HepG2 (cell line): ENCODE data around the gene DPP8. TPM values are rescaled to one million over a fixed set of nuclear protein-coding genes. Genes with fewer than 3 reads are reported as not detected.

Experiments used
- ATAC-seq: fragments of 200-7000 bp; cut with Tn5 transposase; 3 replicates; pipeline ENCODE4 v1.9.1; 2020; ENCODE audit warnings: mild to moderate bottlenecking, moderate library complexity
- BruUV-seq: library from RNA; stranded (reverse); fragments of 400-500 nt; replicated peaks from 2 replicates; lab custom pipeline; 2021; lab: Mats Ljungman, UMichigan
- CTCF ChIA-PET: fragments of 300-600 bp; formaldehyde crosslinking; extraction: SDS; loops from one replicate; lab custom pipeline; 2021; ENCODE audit warnings: low total read pairs, inconsistent platforms, low intra/inter-chr PET ratio; lab: Yijun Ruan, JAX
- POLR2A ChIA-PET: fragments of 350-600 bp; sonication (Branson Sonifier 250); formaldehyde crosslinking; loops from one replicate; lab custom pipeline; 2020; ENCODE audit warnings: antibody characterized with exemption, inconsistent platforms; lab: Yijun Ruan, JAX
- DNase-seq: peaks from one replicate; pipeline ENCODE4 v3.0.0-alpha.2; 2015; ENCODE audit warnings: low spot score
- FAIRE-seq: peaks from 3 replicates; lab custom pipeline; 2011; peaks lifted over from hg19 to GRCh38; lab: Jason Lieb, UNC
- H2AFZ ChIP-seq: one replicate; pipeline ENCODE4 v1.6.1; 2011; ENCODE audit warnings: low read length, inconsistent platforms
- H3K27ac ChIP-seq: fragments of 300-600 bp; 3 replicates; pipeline ENCODE4 v1.8.0; 2011; ENCODE audit warnings: mixed run types, mild to moderate bottlenecking, mixed read lengths, low read length, inconsistent platforms; ENCODE audit not compliant: insufficient read depth; ENCODE audit errors: extremely low read length
- H3K27me3 ChIP-seq, 2 experiments: fragments of 200-600 bp in 1 of 2; 2 replicates in 1 of 2; 3 replicates in 1 of 2; pipeline versions ENCODE4 v1.6.0 to v1.8.0; 2011; ENCODE audit warnings: low read length in 2 of 2, mild to moderate bottlenecking in 2 of 2, moderate library complexity in 2 of 2, inconsistent platforms in 1 of 2; ENCODE audit not compliant: insufficient read depth in 2 of 2, control insufficient read depth in 1 of 2
- H3K36me3 ChIP-seq, 2 experiments: fragments of 200-600 bp in 1 of 2; replicated peaks in 1 of 2; 2 replicates in 1 of 2; 3 replicates in 1 of 2; pipeline versions ENCODE4 v1.5.1 to v1.8.0; 2011; ENCODE audit warnings: low read length in 2 of 2, inconsistent platforms in 1 of 2; ENCODE audit not compliant: insufficient read depth in 2 of 2, control insufficient read depth in 1 of 2
- H3K4me1 ChIP-seq: 2 replicates; pipeline ENCODE4 v1.5.1; 2012; ENCODE audit warnings: low read length, inconsistent platforms; ENCODE audit not compliant: insufficient read depth
- H3K4me2 ChIP-seq: 2 replicates; pipeline ENCODE4 v1.6.0; 2011; ENCODE audit warnings: low read depth, low read length, inconsistent platforms
- H3K4me3 ChIP-seq, 3 experiments: fragments of 200-600 bp in 1 of 3; sonication (generic), shearing (Covaris generic) in 1 of 3; replicated peaks in 1 of 3; 2 replicates each; pipeline ENCODE4 v1.5.1; 2011 to 2016; ENCODE audit warnings: low read length in 3 of 3, inconsistent platforms in 2 of 3, low read depth in 2 of 3, mild to moderate bottlenecking in 2 of 3, control low read depth in 1 of 3, mixed read lengths in 1 of 3; ENCODE audit not compliant: insufficient read depth in 1 of 3
- H3K79me2 ChIP-seq: one replicate; pipeline ENCODE4 v1.6.1; 2011; ENCODE audit warnings: low read length, inconsistent platforms; ENCODE audit not compliant: insufficient read depth
- H3K9ac ChIP-seq: 2 replicates; pipeline ENCODE4 v1.6.0; 2011; ENCODE audit warnings: mild to moderate bottlenecking, low read depth, low read length, inconsistent platforms; ENCODE audit not compliant: insufficient read depth
- H3K9me3 ChIP-seq: 2 replicates; pipeline ENCODE4 v1.5.1; 2012; ENCODE audit warnings: mild to moderate bottlenecking, low read length
- H4K20me1 ChIP-seq: 2 replicates; pipeline ENCODE4 v1.6.0; 2011; ENCODE audit warnings: inconsistent platforms, mild to moderate bottlenecking, low read length, moderate library complexity; ENCODE audit not compliant: insufficient read depth
- EED ChIP-seq: sonication (generic); formaldehyde crosslinking; IDR thresholded peaks from 2 replicates; pipeline ENCODE4 v1.5.0; 2020; ENCODE audit warnings: mild to moderate bottlenecking, missing genetic modification reagents
- GATAD1 ChIP-seq: IDR thresholded peaks from 2 replicates; pipeline ENCODE4 v1.6.1; 2016; ENCODE audit warnings: missing genetic modification reagents, missing compliant biosample characterization
- HDAC2 ChIP-seq: sonication (generic); formaldehyde crosslinking; IDR thresholded peaks from 2 replicates; pipeline ENCODE4 v1.4.0; 2020; ENCODE audit warnings: missing genetic modification reagents
- KMT2A ChIP-seq: sonication (generic); formaldehyde crosslinking; IDR thresholded peaks from 2 replicates; pipeline ENCODE4 v1.4.0; 2020; ENCODE audit warnings: missing genetic modification reagents
- NFIC ChIP-seq: IDR thresholded peaks from 2 replicates; pipeline ENCODE4 v1.6.1; 2012; ENCODE audit warnings: mild to moderate bottlenecking, low read length, inconsistent platforms
- NR0B2 ChIP-seq: sonication (generic); formaldehyde crosslinking; IDR thresholded peaks from 2 replicates; pipeline ENCODE4 v1.4.0; 2020; ENCODE audit warnings: mild to moderate bottlenecking, missing genetic modification reagents
- PHF5A ChIP-seq: IDR thresholded peaks from one replicate; pipeline ENCODE4 v1.6.1; 2018; ENCODE audit warnings: low read depth, missing genetic modification reagents; ENCODE audit not compliant: unreplicated experiment
- RCOR2 ChIP-seq: IDR thresholded peaks from 2 replicates; pipeline ENCODE4 v1.6.1; 2016; ENCODE audit warnings: missing biosample characterization, missing genetic modification reagents
- SALL2 ChIP-seq: sonication (generic); formaldehyde crosslinking; IDR thresholded peaks from 2 replicates; pipeline ENCODE4 v1.8.1; 2023; ENCODE audit warnings: mild to moderate bottlenecking, missing genetic modification reagents, inconsistent platforms
- ZNF136 ChIP-seq: sonication (generic); formaldehyde crosslinking; IDR thresholded peaks from 2 replicates; pipeline ENCODE4 v1.8.1; 2022; ENCODE audit warnings: low read depth, mild to moderate bottlenecking, moderate library complexity, missing genetic modification reagents
- ZNF281 ChIP-seq: sonication (generic); formaldehyde crosslinking; IDR thresholded peaks from 2 replicates; pipeline ENCODE4 v1.4.0; 2020; ENCODE audit warnings: missing genetic modification reagents, borderline replicate concordance
- ZNF430 ChIP-seq: sonication (generic); formaldehyde crosslinking; IDR thresholded peaks from 2 replicates; pipeline ENCODE4 v1.9.0; 2021; ENCODE audit warnings: mild to moderate bottlenecking, missing genetic modification reagents
- ZNF510 ChIP-seq: sonication (generic); formaldehyde crosslinking; IDR thresholded peaks from 2 replicates; pipeline ENCODE4 v1.4.0; 2020; ENCODE audit warnings: low read depth, mild to moderate bottlenecking, missing genetic modification reagents
- ZNF572 ChIP-seq: sonication (generic); formaldehyde crosslinking; IDR thresholded peaks from 2 replicates; pipeline ENCODE4 v1.5.1; 2020; ENCODE audit warnings: mild to moderate bottlenecking, missing genetic modification reagents
- ZNF749 ChIP-seq: sonication (generic); formaldehyde crosslinking; IDR thresholded peaks from 2 replicates; pipeline ENCODE4 v1.8.0; 2022; ENCODE audit warnings: mild to moderate bottlenecking, missing genetic modification reagents, moderate library complexity, borderline replicate concordance
- WGBS: methylation state at CpG from one replicate; pipeline ENCODE4 v1.1.6; 2017; ENCODE audit warnings: low lambda C conversion rate; 5-methylcytosine and 5-hydroxymethylcytosine counted together
- in situ Hi-C: cut with HindIII; loops from 2 replicates; pipeline ENCODE4 v1.10.0; 2017; ENCODE audit warnings: low pct_unique_long_range_greater_than_20kb; ENCODE audit not compliant: extremely low pct_ligation_motif_present
- intact Hi-C: fragments of 100-400 bp; cut with micrococcal nuclease; formaldehyde crosslinking; loops from one replicate; pipeline ENCODE4 v1.10.0; 2022; ENCODE audit not compliant: unreplicated experiment
- polyA plus RNA-seq, 8 experiments: library from polyadenylated mRNA; depleted of rRNA in 3 of 8; stranded (reverse) in 7 of 8; unstranded in 1 of 8; fragments of >200 nt; fragmentation: Illumina TruSeq in 4 of 8; extraction: Trizol in 4 of 8; gene quantifications; 2 replicates each; pipeline versions ENCODE4 v1.2.1 to v1.2.3, GENCODE V29; 2011 to 2016; ENCODE audit warnings: low read depth in 4 of 8, missing spikeins in 1 of 8, mixed read lengths in 1 of 8; ENCODE audit not compliant: insufficient read depth in 1 of 8
- total RNA-seq, 5 experiments: library from RNA; depleted of rRNA; stranded (reverse); fragments of >200 nt; fragmentation: Illumina TruSeq; extraction: Trizol; gene quantifications; 2 replicates each; pipeline ENCODE4 v1.2.3, GENCODE V29; 2016; ENCODE audit warnings: low read depth in 1 of 5
- TF ChIP-seq, protein P1 (sequence below): sonication (generic); formaldehyde crosslinking; IDR thresholded peaks from 2 replicates; pipeline ENCODE4 v1.4.0; 2020; ENCODE audit warnings: low read depth, mild to moderate bottlenecking, missing genetic modification reagents

Gene DPP8
- total and polyA plus RNA-seq, 2 of the 13 experiments (the other 11 are each of a cell fraction or from before 2014, with no cell fraction given): 18.0 to 26.3 TPM

DNA sequence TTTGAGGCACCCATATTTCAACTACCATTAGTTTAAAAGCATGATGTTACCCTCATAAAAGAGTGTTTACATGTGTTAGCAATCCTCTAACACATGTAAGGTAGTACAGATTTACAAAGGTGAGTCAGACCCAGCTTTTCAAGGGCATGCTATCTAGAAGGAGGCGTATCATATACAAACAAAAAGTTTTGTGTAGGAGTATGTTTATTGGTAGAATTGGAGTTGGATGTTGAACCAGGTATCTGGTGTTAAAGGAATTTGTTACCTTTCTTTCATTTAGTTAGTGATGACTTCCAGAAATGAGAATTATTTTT is 15.2 kb upstream of the DPP8 start (continued):
- TF ChIP-seq SALL2 (CRISPR knock-in tag) (no peak), RCOR2 (CRISPR knock-in tag) (no peak)

- WGBS: 0% methylated on average over 8 of the region's 88 CpGs
- DNase-seq (peak; percentile 73), FAIRE-seq (no peak)
- TF ChIP-seq ZNF281 (CRISPR knock-in tag) (peak; percentile 62), PHF5A (CRISPR knock-in tag) (peak; percentile 47), GATAD1 (CRISPR knock-in tag) (no peak; the same call in 1 of the 2 replicates), NR0B2 (peak; percentile 92), ZNF749 (CRISPR knock-in tag) (peak; percentile 91), KMT2A (CRISPR knock-in tag) (peak; percentile 89), EED (CRISPR knock-in tag) (peak; percentile 88; the same call in 1 of the 2 replicates), ZNF510 (CRISPR knock-in tag) (peak; percentile 92; the same call in 1 of the 2 replicates), ZNF572 (CRISPR knock-in tag) (no peak), NFIC (no peak), HDAC2 (CRISPR knock-in tag) (peak; percentile 73), ZNF430 (CRISPR knock-in tag) (peak; percentile 95), ZNF136 (CRISPR knock-in tag) (no peak)
- TF ChIP-seq, protein P1, sequence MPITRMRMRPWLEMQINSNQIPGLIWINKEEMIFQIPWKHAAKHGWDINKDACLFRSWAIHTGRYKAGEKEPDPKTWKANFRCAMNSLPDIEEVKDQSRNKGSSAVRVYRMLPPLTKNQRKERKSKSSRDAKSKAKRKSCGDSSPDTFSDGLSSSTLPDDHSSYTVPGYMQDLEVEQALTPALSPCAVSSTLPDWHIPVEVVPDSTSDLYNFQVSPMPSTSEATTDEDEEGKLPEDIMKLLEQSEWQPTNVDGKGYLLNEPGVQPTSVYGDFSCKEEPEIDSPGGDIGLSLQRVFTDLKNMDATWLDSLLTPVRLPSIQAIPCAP (CRISPR knock-in tag): no peak
These were observed 13.0 kb upstream of the DPP8 start, which contains the start of gene HACD3 for GRCh38 chr15:65530318-65531111. Gene HACD3 (plus strand): TSS chr15:65530463. CDS start chr15:65530632, 169 bp downstream.

More at GRCh38 chr15:65530318-65531111, 13.0 kb upstream of the DPP8 start, which contains the start of gene HACD3:
- H3K27me3 ChIP-seq: no peaks in the 10 kb centered on the region
- CTCF ChIA-PET: interaction anchor here (2.5 kb wide), 1 partner anchor 13 kb away, joined by 11 read pairs; the partner anchor contains the start of gene DPP8
- TSS peak; percentile 49 for BruUV-seq
- peak within 1 kb of the TSS; percentile 79 to 84 (median 84) for H3K4me3 ChIP-seq
- peak within 1 kb of the TSS; percentile 99 for H2AFZ ChIP-seq
- peak within 1 kb of the TSS; percentile 92 for H3K9ac ChIP-seq
- in situ Hi-C loops: no loop called here
- peaks cover 58% of the 10 kb centered on the region for H3K4me1 ChIP-seq
- peak within 1 kb of the TSS; percentile 90 for H3K27ac ChIP-seq
- POLR2A ChIA-PET: interaction anchor here (0.5 to 2.3 kb wide), 7 partner anchors 8 to 226 kb away, joined by 3 to 21 read pairs (median 6); partner anchors contain the start of genes DPP8, INTS14 and RNU5B-1
- no peaks in the 10 kb centered on the region for H3K9me3 ChIP-seq
- H4K20me1 ChIP-seq: peaks cover 17% of the 10 kb centered on the region; the same call in 1 of the 2 replicates
- peaks cover 46% of the 10 kb centered on the region for H3K79me2 ChIP-seq
- peak; percentile 88 for ATAC-seq
- H3K4me2 ChIP-seq: peak within 1 kb of the TSS; percentile 90
- no peaks in the 10 kb centered on the region; a peak in 1 of 5 replicates for H3K36me3 ChIP-seq
- intact Hi-C loops: no loop called here
